ENCODE measurements around the gene BCAS3. TPM values are rescaled to one million over a fixed set of nuclear protein-coding genes. Genes with fewer than 3 reads are reported as not detected.

Gene BCAS3
- polyA plus RNA-seq, 3 donors = 10.3 to 19.1 (median 14.7) TPM

- H2AFZ ChIP-seq (ENCODE audit: insufficient read depth, low read depth, low read length, poor library complexity, severe bottlenecking) = no peak overlapping the region
- Mint-ChIP-seq H3K27ac (no peak overlapping the region), H3K36me3 (peaks cover 5% of the 10 kb centered on the region in 2 donors), H3K4me1 (no peaks in the 10 kb centered on the region), H3K9me3 (peaks cover 0 to 3% (median 0%) of the 10 kb centered on the region in 7 donors), H3K4me3 (no peak overlapping the region), H3K27me3 (ENCODE audit: low read depth in 3 of 3) (peaks cover 0 to 3% (median 0%) of the 10 kb centered on the region in 3 donors)
- H3K9ac ChIP-seq (ENCODE audit: insufficient read depth, low read length, poor library complexity, severe bottlenecking) = no peak overlapping the region
- H3K27ac ChIP-seq (ENCODE audit: low read depth in 1 of 2, low read length in 2 of 2) = no peak overlapping the region
- H3K36me3 ChIP-seq (replicated peaks in 1 of 2; ENCODE audit: control insufficient read depth in 1 of 2, insufficient read depth in 2 of 2, low read length in 2 of 2) = no peaks in the 10 kb centered on the region
- no CpG with 5 or more reads among the region's 1 CpG for WGBS (ENCODE audit: insufficient coverage)
- no peaks in the 10 kb centered on the region for H3K4me1 ChIP-seq (ENCODE audit: control insufficient read depth in 1 of 2, insufficient read depth in 2 of 2, low read length in 2 of 2)
- H3K4me2 ChIP-seq (replicated peaks; ENCODE audit: extremely low read depth, low read length, poor library complexity, severe bottlenecking) = no peak overlapping the region
- H3K9me3 ChIP-seq (replicated peaks in 1 of 2; ENCODE audit: control insufficient read depth in 1 of 2, insufficient read depth in 1 of 2, low read length in 2 of 2) = no peaks in the 10 kb centered on the region
- no peak for DNase-seq
- no peaks in the 10 kb centered on the region for H3K79me2 ChIP-seq (ENCODE audit: insufficient read depth, low read length)
- intact Hi-C loops (cut with micrococcal nuclease) = no loop called here
- H3K27me3 ChIP-seq (ENCODE audit: control insufficient read depth in 2 of 2, insufficient read depth in 2 of 2, low read length in 2 of 2) = no peaks in the 10 kb centered on the region
- H4K20me1 ChIP-seq (ENCODE audit: insufficient read depth, low read length) = no peaks in the 10 kb centered on the region
- H3K4me3 ChIP-seq (replicated peaks in 1 of 3; ENCODE audit: low read depth in 2 of 3, low read length in 3 of 3) = no peak overlapping the region
- no peak for TF ChIP-seq CTCF (IDR thresholded peaks at IDR 0.05)
Measured at GRCh38 chr17:61073131-61073530, 395.5 kb downstream of the BCAS3 start.

GRCh38 chr17:61073799-61074513 is 396.3 kb downstream of the BCAS3 start:
- Histone ChIP-seq H2AFZ (ENCODE audit: insufficient read depth, low read depth, low read length, poor library complexity, severe bottlenecking) (no peak overlapping the region), H3K4me3 (replicated peaks in 1 of 3; ENCODE audit: low read depth in 2 of 3, low read length in 3 of 3) (no peak overlapping the region), H3K27me3 (ENCODE audit: control insufficient read depth in 2 of 2, insufficient read depth in 2 of 2, low read length in 2 of 2) (no peaks in the 10 kb centered on the region), H3K9ac (ENCODE audit: insufficient read depth, low read length, poor library complexity, severe bottlenecking) (no peak overlapping the region), H3K36me3 (replicated peaks in 1 of 2; ENCODE audit: control insufficient read depth in 1 of 2, insufficient read depth in 2 of 2, low read length in 2 of 2) (no peaks in the 10 kb centered on the region), H3K4me1 (ENCODE audit: control insufficient read depth in 1 of 2, insufficient read depth in 2 of 2, low read length in 2 of 2) (no peaks in the 10 kb centered on the region), H3K79me2 (ENCODE audit: insufficient read depth, low read length) (no peaks in the 10 kb centered on the region), H3K9me3 (replicated peaks in 1 of 2; ENCODE audit: control insufficient read depth in 1 of 2, insufficient read depth in 1 of 2, low read length in 2 of 2) (no peaks in the 10 kb centered on the region), H4K20me1 (ENCODE audit: insufficient read depth, low read length) (no peaks in the 10 kb centered on the region), H3K4me2 (replicated peaks; ENCODE audit: extremely low read depth, low read length, poor library complexity, severe bottlenecking) (no peak overlapping the region), H3K27ac (ENCODE audit: low read depth in 1 of 2, low read length in 2 of 2) (no peak overlapping the region)
- no peaks in the 10 kb centered on the region for H3K4me1 Mint-ChIP-seq
- DNase-seq = no peak
- H3K4me3 Mint-ChIP-seq = no peak overlapping the region
- no peak overlapping the region for H3K27ac Mint-ChIP-seq
- 100% methylated on average over 1 of the region's 3 CpGs for WGBS (ENCODE audit: insufficient coverage)
- peaks cover 0 to 3% (median 0%) of the 10 kb centered on the region in 7 donors for H3K9me3 Mint-ChIP-seq
- intact Hi-C loops (cut with micrococcal nuclease) = no loop called here
- peaks cover 0 to 3% (median 0%) of the 10 kb centered on the region in 3 donors for H3K27me3 Mint-ChIP-seq (ENCODE audit: low read depth in 3 of 3)
- no peak for TF ChIP-seq CTCF (IDR thresholded peaks at IDR 0.05)
- peaks cover 5% of the 10 kb centered on the region in 2 donors for H3K36me3 Mint-ChIP-seq

Data from CD14-positive monocyte (primary cell).